Loucy (cell line): ENCODE data around the gene DMPK.

Experiments used
- H2AFZ ChIP-seq: fragments of 200-600 bp; sonication (generic); 2 replicates; pipeline ENCODE4 v1.6.0; 2016; ENCODE audit warnings: antibody characterized with exemption, mild to moderate bottlenecking, low read length, moderate library complexity
- H3F3A ChIP-seq: fragments of 200-600 bp; 2 replicates; pipeline ENCODE4 v1.6.0; 2016; ENCODE audit warnings: antibody characterized with exemption, low read depth, mild to moderate bottlenecking
- H3K27me3 ChIP-seq: fragments of 200-600 bp; sonication (generic); 2 replicates; pipeline ENCODE4 v1.6.1; 2014; ENCODE audit warnings: low read length, mild to moderate bottlenecking; ENCODE audit not compliant: insufficient read depth, poor library complexity, severe bottlenecking
- H3K36me3 ChIP-seq: fragments of 200-600 bp; sonication (generic); 2 replicates; pipeline ENCODE4 v1.6.1; 2016; ENCODE audit warnings: low read length; ENCODE audit not compliant: insufficient read depth
- H3K4me1 ChIP-seq: fragments of 200-600 bp; sonication (generic); 2 replicates; pipeline ENCODE4 v1.5.1; 2014; ENCODE audit warnings: low read length, mild to moderate bottlenecking; ENCODE audit not compliant: insufficient read depth, poor library complexity, severe bottlenecking
- H3K4me2 ChIP-seq: fragments of 200-600 bp; sonication (generic); 2 replicates; pipeline ENCODE4 v1.6.0; 2014; ENCODE audit warnings: antibody characterized with exemption, low read length, low read depth, mild to moderate bottlenecking; ENCODE audit not compliant: poor library complexity, severe bottlenecking
- H3K4me3 ChIP-seq: fragments of 200-600 bp; sonication (generic); 2 replicates; pipeline ENCODE4 v1.5.1; 2014; ENCODE audit warnings: low read length, mild to moderate bottlenecking, mixed read lengths; ENCODE audit not compliant: poor library complexity, severe bottlenecking
- H3K79me2 ChIP-seq: fragments of 200-600 bp; sonication (generic); 2 replicates; pipeline ENCODE4 v1.6.1; 2014; ENCODE audit warnings: low read length; ENCODE audit not compliant: insufficient read depth
- H3K9ac ChIP-seq: fragments of 200-600 bp; sonication (generic); 2 replicates; pipeline ENCODE4 v1.6.0; 2014; ENCODE audit warnings: mild to moderate bottlenecking, low read depth, low read length, moderate library complexity; ENCODE audit not compliant: poor library complexity, severe bottlenecking
- H3K9me2 ChIP-seq: fragments of 200-600 bp; sonication (generic); replicated peaks from 2 replicates; pipeline ENCODE4 v1.6.1; 2016; ENCODE audit warnings: low read depth, low read length, mixed read lengths
- H3K9me3 ChIP-seq: fragments of 200-600 bp; sonication (generic); 2 replicates; pipeline ENCODE4 v1.6.1; 2014; ENCODE audit warnings: mild to moderate bottlenecking, antibody characterized with exemption, low read length, low read depth; ENCODE audit not compliant: insufficient read depth
- H4K20me1 ChIP-seq: fragments of 200-600 bp; sonication (generic); 2 replicates; pipeline ENCODE4 v1.6.0; 2014; ENCODE audit warnings: antibody characterized with exemption, low read length, mild to moderate bottlenecking; ENCODE audit not compliant: insufficient read depth, poor library complexity, severe bottlenecking
- EZH2phosphoT487 ChIP-seq: fragments of 200-600 bp; IDR thresholded peaks from 2 replicates; pipeline ENCODE4 v1.6.1; 2018; ENCODE audit warnings: antibody characterized with exemption, mild to moderate bottlenecking, moderate library complexity, borderline replicate concordance
- TF ChIP-seq, protein P1 (sequence below): fragments of 200-600 bp; sonication (generic); conservative IDR thresholded peaks from 2 replicates; pipeline ENCODE4 v1.5.1; 2014; ENCODE audit warnings: mild to moderate bottlenecking, antibody characterized with exemption, low read length

Gene DMPK

DNA sequence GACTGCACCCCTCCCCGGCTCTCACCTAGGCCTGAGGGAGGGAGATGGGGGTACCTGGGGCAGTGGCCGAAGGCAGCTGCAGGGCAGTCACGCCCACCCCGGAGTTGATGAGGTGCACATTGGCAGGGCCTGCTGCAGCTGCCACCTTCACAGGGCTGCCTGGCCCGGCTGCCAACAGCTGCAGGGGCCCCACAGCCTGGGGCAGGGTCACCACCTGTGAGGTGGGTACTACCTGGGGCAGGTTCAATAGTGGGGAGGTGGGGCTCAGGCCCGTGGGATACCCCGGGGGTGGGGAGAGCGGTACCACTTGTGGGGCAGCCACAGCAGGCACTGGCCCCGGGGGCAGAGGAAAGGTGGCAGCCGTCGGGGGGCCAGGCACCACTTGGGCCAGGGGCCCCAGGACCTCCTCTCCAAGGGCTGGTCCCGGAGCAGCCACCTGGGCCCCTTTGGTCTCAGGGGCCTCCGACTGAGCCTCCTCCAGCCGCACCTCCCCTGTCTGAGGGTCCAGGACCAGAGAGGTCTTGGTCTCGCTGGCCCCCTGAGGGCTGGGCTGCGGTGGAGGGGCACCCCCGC lies 15.9 kb downstream of the DMPK start:
- Histone ChIP-seq H3F3A (no peaks in the 10 kb centered on the region), H3K4me1 (peaks cover 8% of the 10 kb centered on the region), H4K20me1 (no peaks in the 10 kb centered on the region), H2AFZ (no peak overlapping the region), H3K27me3 (no peaks in the 10 kb centered on the region), H3K4me3 (no peak overlapping the region), H3K79me2 (peaks cover 9% of the 10 kb centered on the region), H3K4me2 (no peak overlapping the region), H3K9me2 (no peaks in the 10 kb centered on the region), H3K9me3 (no peaks in the 10 kb centered on the region), H3K36me3 (no peaks in the 10 kb centered on the region), H3K9ac (no peak overlapping the region)
- TF ChIP-seq, protein P1, sequence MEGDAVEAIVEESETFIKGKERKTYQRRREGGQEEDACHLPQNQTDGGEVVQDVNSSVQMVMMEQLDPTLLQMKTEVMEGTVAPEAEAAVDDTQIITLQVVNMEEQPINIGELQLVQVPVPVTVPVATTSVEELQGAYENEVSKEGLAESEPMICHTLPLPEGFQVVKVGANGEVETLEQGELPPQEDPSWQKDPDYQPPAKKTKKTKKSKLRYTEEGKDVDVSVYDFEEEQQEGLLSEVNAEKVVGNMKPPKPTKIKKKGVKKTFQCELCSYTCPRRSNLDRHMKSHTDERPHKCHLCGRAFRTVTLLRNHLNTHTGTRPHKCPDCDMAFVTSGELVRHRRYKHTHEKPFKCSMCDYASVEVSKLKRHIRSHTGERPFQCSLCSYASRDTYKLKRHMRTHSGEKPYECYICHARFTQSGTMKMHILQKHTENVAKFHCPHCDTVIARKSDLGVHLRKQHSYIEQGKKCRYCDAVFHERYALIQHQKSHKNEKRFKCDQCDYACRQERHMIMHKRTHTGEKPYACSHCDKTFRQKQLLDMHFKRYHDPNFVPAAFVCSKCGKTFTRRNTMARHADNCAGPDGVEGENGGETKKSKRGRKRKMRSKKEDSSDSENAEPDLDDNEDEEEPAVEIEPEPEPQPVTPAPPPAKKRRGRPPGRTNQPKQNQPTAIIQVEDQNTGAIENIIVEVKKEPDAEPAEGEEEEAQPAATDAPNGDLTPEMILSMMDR: no peak
- no peak for TF ChIP-seq EZH2phosphoT487

DNA sequence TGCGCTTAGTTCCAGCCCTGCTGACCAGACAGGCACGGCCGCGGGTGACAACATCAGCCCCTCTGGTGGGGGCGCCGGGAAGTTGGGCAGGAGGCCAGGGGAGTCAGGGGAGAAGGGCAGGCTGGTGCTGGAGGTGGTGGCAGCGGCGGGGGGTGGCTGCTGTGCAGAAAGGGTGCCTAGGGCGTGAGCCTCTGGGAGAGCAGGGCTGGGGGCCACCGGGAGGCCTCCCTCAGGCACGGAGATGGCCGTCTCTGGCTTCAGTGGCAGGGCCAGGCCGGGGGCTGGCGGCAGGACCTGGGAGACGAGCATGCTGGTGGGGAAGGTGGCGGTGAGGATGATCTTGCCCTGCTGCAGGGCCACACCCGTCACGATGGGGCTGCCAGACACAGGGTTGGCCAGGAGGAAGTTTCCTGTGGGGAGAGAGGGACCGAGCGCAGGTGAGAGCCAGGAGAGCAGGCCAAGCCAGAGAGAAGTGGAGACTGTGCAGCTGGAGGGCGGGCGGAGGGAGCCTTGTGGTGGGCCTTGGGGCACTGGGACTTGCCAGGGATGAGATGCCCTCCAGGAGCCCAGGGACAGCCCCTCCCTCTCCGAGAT lies 16.5 kb downstream of the DMPK start:
- no peaks in the 10 kb centered on the region for H3K9me3 ChIP-seq
- TF ChIP-seq EZH2phosphoT487: no peak
- TF ChIP-seq, protein P1: no peak
- H3K27me3 ChIP-seq: no peaks in the 10 kb centered on the region
- H3K9ac ChIP-seq: no peak overlapping the region
- H3K9me2 ChIP-seq: no peaks in the 10 kb centered on the region
- no peak overlapping the region for H3K4me2 ChIP-seq
- H3K36me3 ChIP-seq: no peaks in the 10 kb centered on the region
- no peaks in the 10 kb centered on the region for H4K20me1 ChIP-seq
- no peaks in the 10 kb centered on the region for H3F3A ChIP-seq
- H3K4me1 ChIP-seq: peaks cover 4% of the 10 kb centered on the region
- H3K4me3 ChIP-seq: no peak overlapping the region
- H2AFZ ChIP-seq: no peak overlapping the region
- peaks cover 9% of the 10 kb centered on the region for H3K79me2 ChIP-seq

DNA sequence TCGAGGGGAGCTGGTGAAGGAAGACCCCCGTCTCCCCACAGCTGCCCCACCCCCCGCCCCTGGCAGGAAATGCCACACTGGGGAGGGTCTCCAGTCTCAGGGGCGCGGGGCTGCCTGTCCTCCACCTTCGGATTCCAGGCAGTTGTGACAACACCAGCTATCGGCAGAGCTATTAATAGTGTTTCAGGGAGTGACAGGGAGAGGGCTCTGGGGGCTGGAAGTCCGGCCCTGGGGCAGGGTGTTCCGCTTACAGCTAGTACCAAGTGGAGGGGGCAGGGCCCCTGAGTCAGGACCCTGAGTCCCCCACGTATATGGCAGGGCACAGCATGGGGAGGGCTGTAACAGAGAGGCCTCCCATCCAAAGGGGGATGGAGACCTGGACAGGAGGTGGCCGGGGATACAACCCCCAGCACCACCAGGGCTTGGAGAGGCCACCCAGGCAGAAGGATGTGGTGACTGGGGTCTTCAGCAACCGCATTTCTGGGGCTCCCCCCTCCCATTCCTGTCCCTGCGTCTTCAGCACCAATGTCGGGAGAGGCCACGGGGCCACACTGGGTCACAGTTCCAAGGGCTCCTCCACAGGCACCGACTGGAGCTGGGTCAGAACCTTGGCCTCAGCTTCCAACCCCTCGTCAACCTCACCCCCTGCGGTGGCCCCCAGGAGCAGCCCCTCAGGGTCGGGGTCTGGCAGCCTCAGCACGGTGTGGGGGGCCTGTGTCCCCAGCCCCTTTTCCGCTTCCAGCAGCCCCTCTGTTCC lies 17.2 kb downstream of the DMPK start:
- no peaks in the 10 kb centered on the region for H3K9me2 ChIP-seq
- H3K36me3 ChIP-seq: no peaks in the 10 kb centered on the region
- no peak overlapping the region for H2AFZ ChIP-seq
- H3K27me3 ChIP-seq: no peaks in the 10 kb centered on the region
- TF ChIP-seq, protein P1: no peak
- TF ChIP-seq EZH2phosphoT487: no peak
- H3K4me3 ChIP-seq: no peak overlapping the region
- peaks cover 9% of the 10 kb centered on the region for H3K79me2 ChIP-seq
- H4K20me1 ChIP-seq: no peaks in the 10 kb centered on the region
- no peaks in the 10 kb centered on the region for H3K9me3 ChIP-seq
- H3F3A ChIP-seq: no peaks in the 10 kb centered on the region
- no peak overlapping the region for H3K9ac ChIP-seq
- peaks cover 4% of the 10 kb centered on the region for H3K4me1 ChIP-seq
- no peak overlapping the region for H3K4me2 ChIP-seq
